ENCODE results near the gene TOP2B.

GRCh38 chr3:25657293-25657692 is 7.4 kb downstream of the TOP2B start:
- no peak for TF ChIP-seq CTCF (IDR thresholded peaks at IDR 0.05)
- no peak for TF ChIP-seq POLR2A (IDR thresholded peaks at IDR 0.05)
- no peak for TF ChIP-seq POLR2AphosphoS5 (IDR thresholded peaks at IDR 0.05)
- TF ChIP-seq EP300 (IDR thresholded peaks at IDR 0.05) = no peak

Measured in stomach (tissue), 4 donors.